Germinal center (tissue), 1 donor: Measurements from ENCODE around the gene PLEKHG4B.

Experiments
- DNase-seq: peaks from one replicate; pipeline ENCODE4 v3.0.0; 2012; ENCODE audit warnings: mixed read lengths, low spot score

PLEKHG4B gene

GRCh38 chr5:169728-170094, 77.7 kb downstream of the PLEKHG4B start:
- DNase-seq: no peak

DNA sequence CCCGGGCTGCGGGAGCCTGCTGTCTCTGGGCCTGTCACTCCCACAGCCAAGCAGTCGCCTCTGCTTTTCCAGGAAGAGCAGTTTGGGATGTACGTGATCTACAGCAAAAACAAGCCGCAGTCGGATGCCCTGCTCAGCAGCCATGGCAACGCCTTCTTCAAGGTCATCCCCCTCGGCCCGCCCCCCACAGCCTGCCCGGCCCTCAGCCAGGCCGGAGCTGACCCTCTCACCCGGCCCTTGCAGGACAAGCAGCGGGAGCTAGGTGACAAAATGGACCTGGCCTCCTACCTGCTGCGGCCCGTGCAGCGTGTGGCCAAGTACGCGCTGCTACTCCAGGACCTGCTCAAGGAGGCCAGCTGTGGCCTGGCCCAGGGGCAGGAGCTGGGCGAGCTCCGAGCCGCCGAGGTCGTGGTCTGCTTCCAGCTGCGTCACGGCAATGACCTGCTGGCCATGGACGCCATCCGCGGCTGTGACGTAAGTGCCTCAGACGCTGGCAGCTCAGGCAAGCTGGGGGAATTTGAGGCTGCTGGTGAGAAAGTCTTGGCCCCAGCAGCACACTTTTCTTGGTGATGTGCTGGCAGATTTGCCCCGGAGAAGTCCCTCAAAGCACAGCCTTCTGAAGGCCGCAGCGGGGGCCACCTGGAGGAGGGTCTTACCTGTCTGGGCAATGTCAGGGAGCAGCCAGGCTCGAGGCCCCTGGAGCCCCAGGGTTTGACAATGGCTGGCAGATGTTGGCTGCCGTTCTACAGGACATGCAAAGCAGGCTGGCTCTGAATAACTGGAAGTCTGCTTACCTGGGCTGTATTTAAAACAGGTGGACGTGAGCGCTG, 79.2 kb downstream of the PLEKHG4B start:
- no peak for DNase-seq

DNA sequence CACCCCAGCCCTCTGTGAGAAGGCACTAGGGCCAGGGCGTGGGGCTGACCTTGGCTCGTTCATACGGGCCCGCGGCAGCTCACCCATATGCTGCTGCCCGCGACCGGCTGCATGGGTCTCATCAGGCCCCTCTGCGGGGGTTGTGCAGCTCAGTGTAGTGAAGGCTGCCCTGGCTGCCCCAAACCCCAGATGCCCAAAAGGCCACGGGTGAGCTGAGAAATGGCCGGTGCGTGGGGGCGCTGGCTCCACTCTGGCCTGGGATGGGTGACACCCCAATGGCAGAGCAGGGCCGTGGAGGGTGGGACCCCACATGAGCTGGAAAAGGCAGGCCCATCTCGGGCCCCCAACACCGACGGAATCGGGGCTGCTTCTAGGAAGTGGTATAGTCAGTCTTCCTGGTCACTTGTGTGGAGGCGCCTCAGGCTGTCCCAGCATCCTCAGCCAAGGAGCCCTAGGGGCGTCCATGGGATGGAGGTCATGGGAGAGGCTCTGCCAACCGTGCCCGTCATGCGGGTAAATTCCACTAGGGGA, 79.9 kb downstream of the PLEKHG4B start:
- no peak for DNase-seq

DNA sequence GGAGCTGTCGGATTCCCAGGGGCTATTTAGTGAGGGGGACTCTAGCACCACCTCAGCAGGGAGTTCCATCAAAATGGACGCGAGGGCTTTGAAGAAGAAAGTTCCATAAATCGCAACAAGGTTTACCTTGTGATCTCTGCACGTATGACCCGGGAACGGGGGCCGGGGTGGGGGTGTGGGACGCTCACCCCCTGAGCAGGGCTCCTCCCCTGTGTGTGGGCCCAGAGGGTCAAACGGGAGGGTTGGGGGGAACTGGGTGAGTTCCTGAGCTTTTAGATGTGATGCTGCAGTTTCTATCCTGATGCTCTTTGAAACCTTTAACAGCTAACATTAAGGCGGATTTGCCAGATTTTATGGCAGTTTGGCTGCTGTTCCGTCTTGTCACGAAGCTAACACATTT, 80.5 kb downstream of the PLEKHG4B start:
- no peak for DNase-seq

DNA sequence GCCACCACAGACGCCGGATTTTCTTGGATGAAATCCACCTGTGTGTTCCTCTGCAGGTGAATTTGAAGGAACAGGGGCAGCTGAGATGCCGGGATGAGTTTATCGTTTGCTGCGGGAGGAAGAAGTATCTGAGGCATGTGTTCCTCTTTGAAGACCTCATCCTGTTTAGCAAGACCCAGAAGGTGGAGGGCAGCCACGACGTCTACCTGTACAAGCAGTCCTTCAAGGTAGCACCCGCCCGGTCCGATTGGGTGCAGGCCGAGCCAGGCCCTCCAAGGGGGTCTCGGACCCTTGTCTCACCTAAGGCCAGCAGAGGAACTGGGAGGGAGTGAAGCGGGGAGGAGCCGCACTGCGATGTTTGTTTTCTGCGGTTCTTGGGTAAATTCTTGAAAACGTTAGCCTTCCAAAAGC, 80.9 kb downstream of the PLEKHG4B start:
- no peak for DNase-seq

DNA sequence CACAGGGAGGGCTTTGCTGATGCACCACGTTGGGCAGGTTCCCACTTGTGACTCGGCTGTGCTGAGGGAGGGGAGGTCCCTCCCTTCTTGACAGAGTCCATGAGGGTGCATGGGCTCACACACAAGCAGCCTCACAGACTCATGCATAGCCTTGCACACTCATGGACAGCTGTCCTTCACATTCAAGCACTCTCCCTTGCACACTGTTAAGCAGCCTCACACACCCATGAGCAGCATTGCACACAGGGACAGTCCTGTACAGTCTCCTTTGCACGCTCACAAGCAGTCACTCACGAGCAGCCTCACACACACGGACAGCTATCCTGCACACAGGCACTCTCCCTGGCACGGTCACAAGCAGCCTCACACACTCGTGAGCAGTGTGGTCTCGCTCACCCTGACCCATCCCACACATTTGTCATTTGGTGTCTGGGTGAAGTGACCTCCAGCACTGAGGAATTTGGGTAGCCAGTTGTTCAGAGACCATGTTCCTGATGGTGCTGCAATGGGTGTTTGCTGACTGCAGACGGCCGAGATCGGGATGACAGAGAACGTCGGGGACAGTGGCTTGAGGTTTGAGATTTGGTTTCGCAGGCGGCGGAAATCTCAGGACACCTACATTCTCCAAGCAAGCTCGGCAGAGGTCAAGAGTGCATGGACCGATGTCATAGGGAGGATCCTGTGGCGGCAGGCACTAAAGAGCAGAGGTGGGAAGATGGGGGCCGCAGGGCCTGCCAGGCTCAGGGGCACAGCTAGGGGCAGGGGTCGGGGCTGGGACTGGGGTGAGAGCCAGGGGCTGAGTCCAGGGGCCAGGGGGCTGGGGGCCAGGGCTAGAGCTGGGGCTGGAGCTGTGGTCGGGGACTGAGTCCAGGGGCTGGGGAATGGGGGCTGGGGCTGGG, 81.7 kb downstream of the PLEKHG4B start:
- no peak for DNase-seq

DNA sequence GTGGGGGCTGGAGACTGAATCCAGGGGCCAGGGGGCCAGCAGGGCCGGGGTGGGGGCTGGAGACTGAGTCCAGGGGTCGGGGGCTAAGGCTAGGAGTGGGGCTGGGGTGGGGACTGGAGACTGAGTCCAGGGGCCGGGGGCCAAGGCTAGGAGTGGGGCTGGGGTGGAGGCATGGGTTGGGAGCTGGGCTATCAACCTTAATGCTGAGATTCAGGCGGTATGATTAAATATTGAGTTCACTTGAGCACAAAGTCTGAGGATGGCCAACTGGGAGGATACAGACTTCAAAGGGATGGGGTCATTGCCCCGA, 82.3 kb downstream of the PLEKHG4B start:
- DNase-seq: no peak

DNA sequence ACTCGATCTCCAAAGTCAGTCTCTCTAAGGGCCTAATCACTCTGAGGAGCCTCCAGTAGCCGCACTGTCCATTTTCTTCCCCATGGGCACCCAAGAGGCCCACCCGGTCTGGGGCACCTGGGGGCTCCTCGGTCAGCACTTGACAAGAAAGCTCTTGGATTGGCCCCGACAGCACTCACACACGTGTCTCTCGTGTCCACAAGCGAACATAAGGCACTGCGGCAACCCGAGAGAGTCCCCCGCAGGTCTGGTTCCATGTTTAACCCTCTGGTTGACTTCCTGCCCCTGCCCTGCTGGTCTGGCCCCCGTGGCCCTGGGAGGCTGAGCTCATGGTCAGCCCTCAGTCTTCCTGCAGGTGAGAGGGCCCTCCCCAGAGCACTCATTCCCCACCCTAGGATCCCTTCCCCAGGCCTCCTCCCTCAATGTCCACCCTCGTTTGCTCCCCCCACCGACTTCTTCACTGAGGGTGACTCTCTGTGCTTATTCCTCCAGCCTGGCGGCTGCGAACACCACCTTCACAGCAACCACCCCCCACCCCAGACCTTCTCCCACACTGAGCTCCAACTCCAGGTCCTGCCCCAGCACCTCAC, 83.0 kb downstream of the PLEKHG4B start:
- no peak for DNase-seq

- no peak for DNase-seq
Measured at GRCh38 chr5:176296-176823, 84.4 kb downstream of the PLEKHG4B start.

- no peak for DNase-seq
Measured at GRCh38 chr5:178110-178509, 86.1 kb downstream of the PLEKHG4B start.

DNA sequence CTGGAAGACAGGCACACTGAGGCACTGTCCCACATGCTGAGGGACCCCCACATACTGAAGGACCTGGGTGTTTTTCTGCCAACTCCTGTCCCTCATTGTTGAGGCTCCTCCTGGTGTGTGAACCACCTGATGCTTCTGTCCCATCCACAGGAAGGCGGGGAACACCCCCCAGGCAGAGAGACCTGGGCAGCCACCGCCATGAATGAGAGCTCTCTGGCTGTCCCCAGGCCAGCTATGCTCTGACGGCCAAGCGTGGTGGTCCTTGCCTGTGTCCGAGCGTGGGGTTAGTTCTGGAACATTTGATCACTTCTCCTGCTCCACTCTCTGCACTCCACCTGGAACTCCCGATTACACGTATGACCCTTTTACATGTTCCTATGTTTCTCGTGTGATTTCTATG, 87.4 kb downstream of the PLEKHG4B start:
- DNase-seq: no peak

DNA sequence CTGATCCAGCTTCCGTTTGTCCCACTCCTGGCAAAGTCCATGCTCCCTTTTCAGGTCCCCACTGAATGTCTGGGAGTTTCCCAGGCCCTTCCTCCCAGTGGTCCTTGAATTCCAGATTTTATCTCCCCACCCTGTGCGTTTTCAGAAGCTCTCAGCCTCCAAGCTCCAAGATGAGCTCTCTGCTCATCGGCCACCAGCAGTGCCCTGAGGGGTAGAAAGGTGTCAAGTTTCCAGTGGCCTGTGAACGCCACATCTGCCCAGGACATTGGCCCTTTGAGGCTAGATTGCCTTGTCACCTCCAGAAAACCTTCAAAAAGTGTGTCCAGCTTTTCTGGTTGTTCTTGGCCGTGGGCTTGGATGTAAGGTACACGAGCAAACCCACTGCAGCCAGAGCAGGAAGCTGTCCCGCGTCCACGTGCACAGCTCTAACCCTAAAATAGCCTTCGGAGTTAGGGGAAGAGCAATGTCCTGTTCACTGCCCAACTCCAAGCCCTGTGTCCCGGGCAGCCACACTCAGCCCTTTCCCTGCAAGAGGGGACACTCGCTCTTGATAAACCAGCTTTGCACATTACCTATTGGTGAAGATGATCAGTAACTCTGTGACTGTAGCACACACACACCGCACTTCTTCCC, 88.4 kb downstream of the PLEKHG4B start:
- no peak for DNase-seq

DNA sequence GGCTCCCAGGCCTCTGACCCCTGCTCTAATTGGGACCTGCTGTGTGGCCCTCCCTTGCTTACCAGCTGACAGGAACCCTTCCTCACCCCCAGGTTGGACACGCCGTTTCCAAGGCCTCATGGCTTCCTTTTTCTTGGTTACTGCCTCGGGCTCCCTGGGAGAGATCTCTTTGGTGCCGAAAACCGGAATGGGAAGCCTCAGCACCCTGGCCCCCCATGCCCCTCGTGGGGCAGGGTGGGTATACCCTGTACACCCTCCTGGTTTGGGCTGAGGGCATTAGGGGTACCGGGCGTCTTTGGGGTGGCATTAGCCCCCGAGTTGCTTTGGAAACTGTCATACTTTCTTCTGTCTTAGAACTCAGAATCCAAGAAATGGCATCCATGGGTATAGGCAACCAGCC, 89.2 kb downstream of the PLEKHG4B start:
- no peak for DNase-seq

GRCh38 chr5:181566-181965, 89.6 kb downstream of the PLEKHG4B start:
- no peak for DNase-seq

DNA sequence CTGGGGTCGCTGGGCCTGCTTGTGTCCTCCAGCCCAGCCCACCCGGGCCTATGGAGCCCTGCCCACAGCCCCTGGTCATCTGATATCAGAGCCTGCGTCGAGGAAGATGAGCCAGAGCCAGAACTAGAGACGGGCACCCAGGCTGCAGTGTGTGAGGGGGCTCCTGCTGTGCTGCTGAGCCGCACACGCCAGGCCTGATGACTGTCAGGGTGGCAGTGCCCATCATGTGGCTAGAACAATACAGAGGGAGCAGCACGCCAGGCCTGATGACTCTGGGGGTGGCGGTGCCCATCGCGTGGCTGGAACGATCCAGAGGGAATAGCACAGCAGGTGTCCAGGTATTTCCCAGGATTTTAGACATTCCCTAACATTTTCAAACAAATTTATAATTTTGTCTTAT, 90.2 kb downstream of the PLEKHG4B start:
- DNase-seq: no peak

DNA sequence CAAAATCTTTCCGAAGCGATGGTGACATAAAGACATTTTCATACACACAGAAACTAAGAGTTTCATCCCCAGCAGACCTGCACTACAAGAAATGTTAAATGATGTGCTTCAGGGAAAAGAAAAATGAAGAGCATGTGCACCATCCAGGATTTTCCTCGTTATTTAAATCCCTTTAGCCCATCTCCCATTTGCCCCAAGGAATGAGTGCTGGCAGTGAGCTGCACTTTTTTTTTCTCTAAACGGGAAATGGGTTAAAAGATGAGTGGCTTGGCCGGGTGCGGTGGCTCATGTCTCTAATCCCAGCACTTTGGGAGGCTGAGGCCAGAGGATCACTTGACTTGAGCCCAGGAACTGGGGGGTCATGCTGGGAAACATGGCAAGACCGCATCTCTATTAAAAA, 92.5 kb downstream of the PLEKHG4B start:
- no peak for DNase-seq

DNA sequence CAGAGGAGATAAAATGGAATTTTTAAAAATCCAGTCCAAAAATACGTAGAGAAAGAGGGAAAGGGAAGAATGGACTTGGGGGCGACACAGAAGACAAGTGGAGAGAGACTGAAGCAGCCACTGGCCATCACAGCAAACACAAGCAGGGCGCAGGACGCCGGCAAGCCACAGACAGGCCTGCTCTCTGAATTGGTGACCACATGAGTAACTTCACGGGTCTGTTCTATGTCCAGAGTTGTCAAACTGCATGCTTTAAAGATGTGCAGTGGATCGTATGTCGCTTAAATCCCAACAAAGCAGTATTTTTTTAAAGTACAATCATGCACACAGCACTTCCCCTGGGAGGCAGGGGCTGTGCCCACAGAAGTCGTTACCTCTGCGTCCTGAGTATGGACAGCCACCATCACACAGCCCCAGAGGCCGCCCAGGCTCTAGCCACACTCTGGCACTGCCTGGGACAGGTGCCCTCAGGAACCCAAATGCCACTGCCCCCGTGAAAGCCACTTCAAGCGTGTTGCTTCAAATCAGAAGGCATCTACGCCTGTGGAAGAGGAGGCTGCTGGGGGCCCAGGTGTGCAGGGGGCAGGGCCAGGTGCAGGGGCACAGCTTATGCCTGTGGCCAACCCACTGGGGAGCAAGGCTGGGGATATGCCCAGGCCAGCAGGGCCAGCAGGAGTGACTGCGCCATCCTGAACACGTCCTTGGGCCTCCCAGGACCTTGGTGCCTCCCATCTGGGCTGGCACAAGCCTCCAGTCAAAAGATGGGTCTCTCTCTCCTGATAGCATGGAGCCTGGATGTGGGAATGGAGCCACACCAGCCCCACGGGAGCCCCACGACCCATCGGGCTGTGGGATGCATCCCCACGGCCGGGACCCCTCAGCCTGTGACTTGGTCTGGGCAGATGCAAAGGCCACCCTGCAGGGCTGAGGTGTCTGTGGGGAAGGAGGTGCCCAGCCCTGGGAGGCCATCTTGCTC, 93.4 kb downstream of the PLEKHG4B start:
- no peak for DNase-seq

- DNase-seq: no peak
Measured at GRCh38 chr5:186091-187041, 94.4 kb downstream of the PLEKHG4B start.

DNA sequence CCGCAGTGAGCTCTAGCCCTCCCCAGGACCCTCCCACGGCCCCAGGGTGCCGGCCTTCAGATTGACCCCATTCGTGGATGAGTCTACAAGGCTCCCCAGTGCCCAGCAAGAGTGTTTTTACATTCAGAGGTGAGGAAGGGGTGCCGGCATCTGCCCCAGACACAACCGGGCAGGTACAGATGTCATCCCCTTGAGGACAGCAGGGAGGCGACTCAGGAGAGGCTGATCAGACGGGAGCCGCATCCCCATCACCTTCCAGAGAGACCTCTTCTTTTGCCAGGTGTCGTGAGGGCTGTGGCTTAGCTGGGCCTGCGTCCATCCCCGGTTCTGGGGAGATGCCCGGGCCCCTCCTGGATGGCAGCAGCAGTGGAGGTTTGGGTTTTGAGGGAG, 95.1 kb downstream of the PLEKHG4B start:
- no peak for DNase-seq
